ENCODE measurements around the gene CTSK. TPM values are rescaled to one million over a fixed set of nuclear protein-coding genes. Genes with fewer than 3 reads are reported as not detected.

Gene CTSK
- total and polyA plus RNA-seq, 2 donors from 2014 or later: 11.6 to 16.8 TPM

- peak in 3 of 5 donors; percentile 52 to 67 (median 56) for DNase-seq
- Histone ChIP-seq H3K36me3 (ENCODE audit: control insufficient read depth in 2 of 3, insufficient read depth in 3 of 3, low read length in 3 of 3) (peaks cover 12 to 57% (median 28%) of the 10 kb centered on the region in 3 donors), H3K9me3 (ENCODE audit: control insufficient read depth in 2 of 3, insufficient read depth in 1 of 3, low read length in 3 of 3) (no peaks in the 10 kb centered on the region), H3K9ac (ENCODE audit: low read length in 3 of 3) (no peak overlapping the region), H3K27ac (ENCODE audit: low read depth in 2 of 2, low read length in 2 of 2) (no peak overlapping the region), H3K4me1 (ENCODE audit: control insufficient read depth in 2 of 3, insufficient read depth in 2 of 3, low read depth in 1 of 3, low read length in 3 of 3) (no peaks in the 10 kb centered on the region), H3K4me3 (ENCODE audit: low read length in 3 of 3) (no peak overlapping the region), H3K27me3 (ENCODE audit: control insufficient read depth, insufficient read depth, low read length) (no peaks in the 10 kb centered on the region)
- intact Hi-C loops (cut with DNase I): no loop called here
- FAIRE-seq: no peak
- TF ChIP-seq CTCF (IDR thresholded peaks at IDR 0.05; ENCODE audit: borderline replicate concordance, extremely low read depth, insufficient read depth): peak; percentile 28
These were observed 5.1 kb upstream of the CTSK start for GRCh38 chr1:150813028-150813707.

- Histone ChIP-seq H3K4me3 (ENCODE audit: low read length in 3 of 3) (no peak overlapping the region), H3K4me1 (ENCODE audit: control insufficient read depth in 2 of 3, insufficient read depth in 2 of 3, low read depth in 1 of 3, low read length in 3 of 3) (no peaks in the 10 kb centered on the region), H3K27ac (ENCODE audit: low read depth in 2 of 2, low read length in 2 of 2) (no peak overlapping the region), H3K27me3 (ENCODE audit: control insufficient read depth, insufficient read depth, low read length) (no peaks in the 10 kb centered on the region), H3K9ac (ENCODE audit: low read length in 3 of 3) (no peak overlapping the region), H3K9me3 (ENCODE audit: control insufficient read depth in 2 of 3, insufficient read depth in 1 of 3, low read length in 3 of 3) (no peaks in the 10 kb centered on the region), H3K36me3 (ENCODE audit: control insufficient read depth in 2 of 3, insufficient read depth in 3 of 3, low read length in 3 of 3) (peaks cover 12 to 40% (median 18%) of the 10 kb centered on the region in 3 donors)
- no peak for TF ChIP-seq CTCF (IDR thresholded peaks at IDR 0.05; ENCODE audit: borderline replicate concordance, extremely low read depth, insufficient read depth)
- DNase-seq (no peak), FAIRE-seq (no peak)
- intact Hi-C loops (cut with DNase I): no loop called here
These were observed 3.0 kb upstream of the CTSK start for GRCh38 chr1:150810958-150811659.

GRCh38 chr1:150809651-150810050, 1.6 kb upstream of the CTSK start:
- FAIRE-seq: no peak
- intact Hi-C loops (cut with DNase I): no loop called here
- no peak for TF ChIP-seq CTCF (IDR thresholded peaks at IDR 0.05; ENCODE audit: borderline replicate concordance, extremely low read depth, insufficient read depth)
- Histone ChIP-seq H3K9ac (ENCODE audit: low read length in 3 of 3) (no peak overlapping the region), H3K27me3 (ENCODE audit: control insufficient read depth, insufficient read depth, low read length) (no peaks in the 10 kb centered on the region), H3K36me3 (ENCODE audit: control insufficient read depth in 2 of 3, insufficient read depth in 3 of 3, low read length in 3 of 3) (peaks cover 12 to 36% (median 16%) of the 10 kb centered on the region in 3 donors), H3K4me3 (ENCODE audit: low read length in 3 of 3) (no peak overlapping the region), H3K27ac (ENCODE audit: low read depth in 2 of 2, low read length in 2 of 2) (no peak overlapping the region), H3K9me3 (ENCODE audit: control insufficient read depth in 2 of 3, insufficient read depth in 1 of 3, low read length in 3 of 3) (no peaks in the 10 kb centered on the region), H3K4me1 (ENCODE audit: control insufficient read depth in 2 of 3, insufficient read depth in 2 of 3, low read depth in 1 of 3, low read length in 3 of 3) (no peaks in the 10 kb centered on the region)
- no peak for DNase-seq
